Fibroblast of lung (primary cell): ENCODE data around the gene OXLD1.

Experiments
- CTCF ChIP-seq, 2 donors: IDR thresholded peaks in 1 of 2; conservative IDR thresholded peaks in 1 of 2; 1 replicate in 1 of 2; 2 replicates in 1 of 2; pipeline ENCODE4 v1.5.1; 2011 to 2012; ENCODE audit warnings: low read length in 2 of 2, control low read depth in 1 of 2, inconsistent platforms in 1 of 2, low read depth in 1 of 2, mild to moderate bottlenecking in 1 of 2
- EZH2 ChIP-seq: IDR thresholded peaks from 2 replicates; pipeline ENCODE4 v1.5.1; 2012; ENCODE audit warnings: low read length, control low read depth, mild to moderate bottlenecking; ENCODE audit errors: missing control alignments

- no peak for TF ChIP-seq CTCF (conservative IDR thresholded peaks at IDR 0.05 in 1 of 2, IDR thresholded peaks at IDR 0.05 in 1 of 2; ENCODE audit: low read depth in 1 of 2, low read length in 2 of 2)
- TF ChIP-seq EZH2: no peak
Observed at GRCh38 chr17:81713004-81713555, 46.7 kb upstream of the OXLD1 start.
